Measurements from ENCODE around the gene ZFP90.

ZFP90 gene

GRCh38 chr16:68590201-68590994 is 51.3 kb downstream of the ZFP90 start:
- peak; percentile 68 for DNase-seq

GRCh38 chr16:68592466-68593337 is 53.6 kb downstream of the ZFP90 start:
- no peak for DNase-seq

- DNase-seq = no peak
Measured at GRCh38 chr16:68596266-68596665, 57.2 kb downstream of the ZFP90 start.

GRCh38 chr16:68599586-68599985 is 60.5 kb downstream of the ZFP90 start:
- DNase-seq = no peak

- DNase-seq = no peak
Measured at GRCh38 chr16:68605746-68606145, 66.7 kb downstream of the ZFP90 start.

- no peak for DNase-seq
Measured at GRCh38 chr16:68607443-68607842, 68.4 kb downstream of the ZFP90 start.

- no peak for DNase-seq
Measured at GRCh38 chr16:68608330-68608729, 69.2 kb downstream of the ZFP90 start.

GRCh38 chr16:68612996-68613395 is 73.9 kb downstream of the ZFP90 start:
- DNase-seq = no peak

- DNase-seq = no peak
Measured at GRCh38 chr16:68617734-68618133, 78.6 kb downstream of the ZFP90 start.
